ENCODE results near the gene DACT3.

Gene DACT3

GRCh38 chr19:46697204-46697960, 36.4 kb upstream of the DACT3 start:
- DNase-seq (ENCODE audit: extremely low spot score), result peak; percentile 98
- POLR2A ChIA-PET, result interaction anchor here (0.6 to 1.2 kb wide), 2 partner anchors 10 to 97 kb away, joined by 3 to 5 read pairs; partner anchors contain the start of gene CALM3
- CTCF ChIA-PET, result interaction anchor here (1.1 kb wide), 1 partner anchor 10 kb away, joined by 3 read pairs; no protein-coding TSS in a partner anchor
- TF ChIP-seq TARDBP (IDR thresholded peaks at IDR 0.05) (no peak), L3MBTL2 (conservative IDR thresholded peaks at IDR 0.05) (peak; percentile 35; the same call in 1 of the 2 replicates)

- no peak for TF ChIP-seq FOXK2 (IDR thresholded peaks at IDR 0.05)
- no peak for TF ChIP-seq PKNOX1 (IDR thresholded peaks at IDR 0.05)
- no peak for TF ChIP-seq TARDBP (IDR thresholded peaks at IDR 0.05)
- no peak for TF ChIP-seq ZNF384 (IDR thresholded peaks at IDR 0.05)
- TF ChIP-seq FOXA1 (IDR thresholded peaks at IDR 0.05), result no peak
- no peak for TF ChIP-seq ARNT (IDR thresholded peaks at IDR 0.05)
- DNase-seq (ENCODE audit: extremely low spot score), result no peak
- CTCF ChIA-PET, result interaction anchor here (1.1 kb wide), 1 partner anchor 9 kb away, joined by 3 read pairs; no protein-coding TSS in a partner anchor
- POLR2A ChIA-PET, result interaction anchor here (1.2 kb wide), 1 partner anchor 97 kb away, joined by 5 read pairs; the partner anchor contains the start of gene CALM3
Observed at GRCh38 chr19:46696866-46697203, 35.9 kb upstream of the DACT3 start.

- no peak for DNase-seq (ENCODE audit: extremely low spot score)
- ChIA-PET POLR2A (no interaction called here), CTCF (no interaction called here)
- TF ChIP-seq PKNOX1 (IDR thresholded peaks at IDR 0.05), result no peak
- no peak for TF ChIP-seq LEF1 (IDR thresholded peaks at IDR 0.05; ENCODE audit: borderline replicate concordance)
Observed at GRCh38 chr19:46696052-46696451, 35.1 kb upstream of the DACT3 start.

- TF ChIP-seq FOXA1 (IDR thresholded peaks at IDR 0.05), result no peak
- TF ChIP-seq FOXM1 (IDR thresholded peaks at IDR 0.05; ENCODE audit: borderline replicate concordance), result no peak
- no peak for TF ChIP-seq LEF1 (IDR thresholded peaks at IDR 0.05; ENCODE audit: borderline replicate concordance)
- no peak for TF ChIP-seq SP1 (IDR thresholded peaks at IDR 0.05)
- TF ChIP-seq SUZ12 (IDR thresholded peaks at IDR 0.05), result no peak
- no peak for TF ChIP-seq NFRKB (IDR thresholded peaks at IDR 0.05)
- no peak for TF ChIP-seq ELF4 (IDR thresholded peaks at IDR 0.05)
- no peak for TF ChIP-seq CTBP1 (IDR thresholded peaks at IDR 0.05; ENCODE audit: borderline replicate concordance)
- TF ChIP-seq FOXK2 (IDR thresholded peaks at IDR 0.05), result no peak
- no peak for TF ChIP-seq ARNT (IDR thresholded peaks at IDR 0.05)
- TF ChIP-seq PKNOX1 (IDR thresholded peaks at IDR 0.05), result no peak
- no peak for TF ChIP-seq TARDBP (IDR thresholded peaks at IDR 0.05)
- no peak for TF ChIP-seq ZNF384 (IDR thresholded peaks at IDR 0.05)
- TF ChIP-seq HDGF (IDR thresholded peaks at IDR 0.05; ENCODE audit: borderline replicate concordance), result no peak
- TF ChIP-seq BHLHE40 (IDR thresholded peaks at IDR 0.05; ENCODE audit: borderline replicate concordance), result no peak
- no peak for TF ChIP-seq L3MBTL2 (conservative IDR thresholded peaks at IDR 0.05)
- ChIA-PET CTCF (no interaction called here), POLR2A (no interaction called here)
- DNase-seq (ENCODE audit: extremely low spot score), result no peak
Observed at GRCh38 chr19:46693760-46694159, 32.8 kb upstream of the DACT3 start.

GRCh38 chr19:46692918-46693722, 32.1 kb upstream of the DACT3 start:
- POLR2A ChIA-PET, result no interaction called here
- TF ChIP-seq ARNT (IDR thresholded peaks at IDR 0.05), result no peak
- no peak for TF ChIP-seq FOXM1 (IDR thresholded peaks at IDR 0.05; ENCODE audit: borderline replicate concordance)
- no peak for TF ChIP-seq FOXK2 (IDR thresholded peaks at IDR 0.05)
- no peak for TF ChIP-seq CTBP1 (IDR thresholded peaks at IDR 0.05; ENCODE audit: borderline replicate concordance)
- no peak for DNase-seq (ENCODE audit: extremely low spot score)
- CTCF ChIA-PET, result no interaction called here

- no peak for DNase-seq (ENCODE audit: extremely low spot score)
- POLR2A ChIA-PET, result no interaction called here
- CTCF ChIA-PET, result no interaction called here
- no peak for TF ChIP-seq FOXK2 (IDR thresholded peaks at IDR 0.05)
- no peak for TF ChIP-seq PKNOX1 (IDR thresholded peaks at IDR 0.05)
- TF ChIP-seq CTBP1 (IDR thresholded peaks at IDR 0.05; ENCODE audit: borderline replicate concordance), result no peak
- no peak for TF ChIP-seq LEF1 (IDR thresholded peaks at IDR 0.05; ENCODE audit: borderline replicate concordance)
- TF ChIP-seq FOXM1 (IDR thresholded peaks at IDR 0.05; ENCODE audit: borderline replicate concordance), result no peak
- no peak for TF ChIP-seq TARDBP (IDR thresholded peaks at IDR 0.05)
Observed at GRCh38 chr19:46691948-46692347, 31.0 kb upstream of the DACT3 start.

Measured in HEK293T (cell line).